ENCODE results near the gene GRIK2. TPM values are rescaled to one million over a fixed set of nuclear protein-coding genes. Genes with fewer than 3 reads are reported as not detected.

Gene GRIK2
- total and polyA plus RNA-seq, 9 donors: 0.12 to 4.1 (median 0.89) TPM; not detected in 1

DNA sequence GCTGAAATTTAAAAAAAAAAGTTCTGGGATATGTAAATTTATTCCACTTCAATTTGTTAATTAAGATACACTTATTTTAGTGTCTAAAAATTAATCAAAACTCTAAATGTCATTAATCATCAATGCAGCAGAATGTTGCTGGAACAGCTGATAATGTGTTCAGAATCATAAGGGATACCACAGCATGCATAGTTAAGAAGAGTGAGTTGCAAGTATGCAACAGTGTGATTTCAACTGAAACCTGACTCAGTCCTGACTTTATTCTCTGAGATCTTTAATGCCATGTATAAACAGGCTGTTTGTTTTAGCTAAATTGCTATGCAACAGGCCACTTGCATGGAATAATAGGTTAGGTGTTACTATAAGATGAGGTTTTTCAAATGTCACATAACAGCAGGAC, 1.4 kb downstream of the GRIK2 start:
- Histone ChIP-seq H3K27me3 (no peaks in the 10 kb centered on the region), H3K4me3 (no peak overlapping the region)
- intact Hi-C loops (cut with DNase I): no loop called here

DNA sequence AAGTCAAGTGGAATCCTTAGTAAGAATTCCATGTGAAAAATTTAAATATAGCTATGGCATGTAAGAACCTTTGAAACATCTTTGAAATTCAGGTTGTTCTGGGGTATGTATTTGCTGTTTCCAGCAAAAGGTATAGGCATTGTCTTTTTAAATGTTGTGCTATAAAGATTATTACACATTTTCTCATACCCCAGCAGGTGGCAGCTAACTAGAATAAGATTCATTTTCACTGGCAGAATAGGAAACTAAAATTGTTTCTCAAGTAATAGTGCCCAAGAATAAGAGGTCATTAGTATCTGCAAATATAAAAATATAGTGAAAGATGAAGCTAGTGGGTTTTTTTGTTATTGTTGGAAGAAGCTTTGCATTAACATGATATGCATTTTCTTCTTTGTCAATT, 1.8 kb downstream of the GRIK2 start:
- Histone ChIP-seq H3K27me3 (no peaks in the 10 kb centered on the region), H3K4me1 (ENCODE audit: insufficient read depth) (peaks cover 8% of the 10 kb centered on the region), H3K36me3 (no peaks in the 10 kb centered on the region), H3K4me3 (no peak overlapping the region), H3K27ac (no peak overlapping the region), H3K9me3 (no peaks in the 10 kb centered on the region)
- no peak for DNase-seq
- intact Hi-C loops (cut with DNase I): no loop called here
- TF ChIP-seq EP300 (IDR thresholded peaks at IDR 0.05): no peak
- TF ChIP-seq, protein P1, sequence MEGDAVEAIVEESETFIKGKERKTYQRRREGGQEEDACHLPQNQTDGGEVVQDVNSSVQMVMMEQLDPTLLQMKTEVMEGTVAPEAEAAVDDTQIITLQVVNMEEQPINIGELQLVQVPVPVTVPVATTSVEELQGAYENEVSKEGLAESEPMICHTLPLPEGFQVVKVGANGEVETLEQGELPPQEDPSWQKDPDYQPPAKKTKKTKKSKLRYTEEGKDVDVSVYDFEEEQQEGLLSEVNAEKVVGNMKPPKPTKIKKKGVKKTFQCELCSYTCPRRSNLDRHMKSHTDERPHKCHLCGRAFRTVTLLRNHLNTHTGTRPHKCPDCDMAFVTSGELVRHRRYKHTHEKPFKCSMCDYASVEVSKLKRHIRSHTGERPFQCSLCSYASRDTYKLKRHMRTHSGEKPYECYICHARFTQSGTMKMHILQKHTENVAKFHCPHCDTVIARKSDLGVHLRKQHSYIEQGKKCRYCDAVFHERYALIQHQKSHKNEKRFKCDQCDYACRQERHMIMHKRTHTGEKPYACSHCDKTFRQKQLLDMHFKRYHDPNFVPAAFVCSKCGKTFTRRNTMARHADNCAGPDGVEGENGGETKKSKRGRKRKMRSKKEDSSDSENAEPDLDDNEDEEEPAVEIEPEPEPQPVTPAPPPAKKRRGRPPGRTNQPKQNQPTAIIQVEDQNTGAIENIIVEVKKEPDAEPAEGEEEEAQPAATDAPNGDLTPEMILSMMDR (IDR thresholded peaks at IDR 0.05): no peak
- TF ChIP-seq POLR2A (IDR thresholded peaks at IDR 0.05): no peak

More for the DNA sequence above, 1.4 kb downstream of the GRIK2 start:
- H3K9me3 ChIP-seq: no peaks in the 10 kb centered on the region
- peaks cover 8% of the 10 kb centered on the region for H3K4me1 ChIP-seq (ENCODE audit: insufficient read depth)
- TF ChIP-seq, protein P1 (IDR thresholded peaks at IDR 0.05): no peak
- no peak overlapping the region for H3K27ac ChIP-seq
- H3K36me3 ChIP-seq: no peaks in the 10 kb centered on the region
- DNase-seq: no peak

DNA sequence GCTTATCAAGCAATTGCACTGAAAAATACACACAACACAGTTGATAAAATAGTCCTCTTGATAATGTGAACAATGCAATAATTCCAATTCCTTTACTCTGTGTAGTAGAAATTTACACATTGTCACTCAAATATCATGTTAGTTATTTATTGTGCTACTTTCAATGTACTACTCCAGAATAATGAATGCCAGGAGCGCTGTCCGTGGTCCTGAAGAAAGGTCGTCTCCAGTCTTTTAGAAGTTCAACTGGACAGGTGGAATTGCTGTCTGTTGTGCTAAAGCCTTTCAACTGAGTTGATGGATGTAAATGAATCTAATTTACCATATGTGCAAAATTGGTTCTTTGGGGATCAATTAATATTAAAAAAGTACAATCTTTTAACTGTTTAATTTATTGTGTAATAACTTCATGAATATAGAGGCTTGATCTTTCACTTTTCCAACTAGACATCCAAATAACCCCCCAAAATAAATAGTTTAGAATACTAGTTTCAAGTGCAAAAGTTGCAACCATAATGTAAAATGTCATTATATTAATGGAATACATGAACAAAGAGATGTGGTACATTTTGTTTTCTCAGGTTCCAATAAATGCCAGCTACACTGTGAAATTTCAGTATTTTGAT, 3.2 kb downstream of the GRIK2 start:
- intact Hi-C loops (cut with DNase I): no loop called here
- no peak overlapping the region for H3K4me3 ChIP-seq
- no peaks in the 10 kb centered on the region for H3K9me3 ChIP-seq
- H3K27me3 ChIP-seq: no peaks in the 10 kb centered on the region
- TF ChIP-seq EP300 (IDR thresholded peaks at IDR 0.05): no peak
- TF ChIP-seq, protein P1 (IDR thresholded peaks at IDR 0.05): no peak
- no peak for TF ChIP-seq POLR2A (IDR thresholded peaks at IDR 0.05)
- 2 to 8% (median 5%) methylated on average over 3 of the region's 3 CpGs for WGBS, 3 donors
- H3K4me1 ChIP-seq (ENCODE audit: insufficient read depth): peaks cover 10% of the 10 kb centered on the region
- DNase-seq: peak in 3 of 5 donors; percentile 39 to 57 (median 49)
- H3K27ac ChIP-seq: no peak overlapping the region
- no peaks in the 10 kb centered on the region for H3K36me3 ChIP-seq

DNA sequence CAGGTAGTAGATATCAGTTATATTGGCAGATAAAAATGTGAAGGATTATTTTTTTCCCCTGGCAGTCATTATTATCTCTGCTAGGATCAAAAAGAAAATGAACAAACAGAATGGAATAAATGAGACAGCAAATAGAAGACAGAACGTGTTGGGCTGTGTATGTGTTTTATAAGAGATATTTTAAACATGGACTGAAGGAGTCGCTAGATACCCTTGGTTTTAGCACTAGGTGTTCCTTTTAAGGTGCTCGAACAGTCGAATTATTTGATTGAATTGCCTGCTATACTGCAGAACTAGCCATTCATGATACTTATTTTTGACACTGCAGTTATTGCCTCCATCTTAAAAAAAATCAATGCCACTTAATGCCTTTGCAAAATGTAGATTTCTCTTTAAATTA, 3.7 kb downstream of the GRIK2 start:
- peaks cover 12% of the 10 kb centered on the region for H3K4me1 ChIP-seq (ENCODE audit: insufficient read depth)
- no peak for DNase-seq
- TF ChIP-seq, protein P1 (IDR thresholded peaks at IDR 0.05): no peak
- TF ChIP-seq EP300 (IDR thresholded peaks at IDR 0.05) (no peak), POLR2A (IDR thresholded peaks at IDR 0.05) (no peak)
- no peak overlapping the region for H3K4me3 ChIP-seq
- intact Hi-C loops (cut with DNase I): no loop called here
- H3K27me3 ChIP-seq: no peaks in the 10 kb centered on the region
- H3K27ac ChIP-seq: no peak overlapping the region
- no peaks in the 10 kb centered on the region for H3K9me3 ChIP-seq
- 38 to 47% (median 44%) methylated on average over 4 of the region's 4 CpGs for WGBS, 3 donors
- H3K36me3 ChIP-seq: no peaks in the 10 kb centered on the region

Data from ovary (tissue), 9 donors.